ENCODE data around the gene KMO. TPM values are rescaled to one million over a fixed set of nuclear protein-coding genes. Genes with fewer than 3 reads are reported as not detected.

Gene KMO
- total RNA-seq, 1 experiment from 2014 or later, result 0.14 TPM

GRCh38 chr1:241557031-241557430 lies 24.9 kb downstream of the KMO start:
- no peaks in the 10 kb centered on the region for H3K27me3 ChIP-seq (ENCODE audit: control insufficient read depth, insufficient read depth, low read length)
- H3K4me3 ChIP-seq (ENCODE audit: insufficient read depth, low read depth, low read length), result no peak overlapping the region
- no peaks in the 10 kb centered on the region for H3K36me3 ChIP-seq (replicated peaks; ENCODE audit: control insufficient read depth, insufficient read depth, low read length)
- DNase-seq, result no peak

GRCh38 chr1:241557551-241558193 lies 25.5 kb downstream of the KMO start:
- no peaks in the 10 kb centered on the region for H3K27me3 ChIP-seq (ENCODE audit: control insufficient read depth, insufficient read depth, low read length)
- H3K36me3 ChIP-seq (replicated peaks; ENCODE audit: control insufficient read depth, insufficient read depth, low read length), result no peaks in the 10 kb centered on the region
- DNase-seq, result no peak
- H3K4me3 ChIP-seq (ENCODE audit: insufficient read depth, low read depth, low read length), result no peak overlapping the region

- Histone ChIP-seq H3K27me3 (ENCODE audit: control insufficient read depth, insufficient read depth, low read length) (no peaks in the 10 kb centered on the region), H3K4me3 (ENCODE audit: insufficient read depth, low read depth, low read length) (no peak overlapping the region), H3K36me3 (replicated peaks; ENCODE audit: control insufficient read depth, insufficient read depth, low read length) (no peaks in the 10 kb centered on the region)
- no peak for DNase-seq
Observed at GRCh38 chr1:241560146-241560848, 28.1 kb downstream of the KMO start.

GRCh38 chr1:241560849-241561187 lies 28.6 kb downstream of the KMO start:
- Histone ChIP-seq H3K4me3 (ENCODE audit: insufficient read depth, low read depth, low read length) (no peak overlapping the region), H3K27me3 (ENCODE audit: control insufficient read depth, insufficient read depth, low read length) (no peaks in the 10 kb centered on the region), H3K36me3 (replicated peaks; ENCODE audit: control insufficient read depth, insufficient read depth, low read length) (no peaks in the 10 kb centered on the region)
- no peak for DNase-seq

GRCh38 chr1:241569848-241570247 lies 37.7 kb downstream of the KMO start:
- no peaks in the 10 kb centered on the region for H3K36me3 ChIP-seq (replicated peaks; ENCODE audit: control insufficient read depth, insufficient read depth, low read length)
- no peaks in the 10 kb centered on the region for H3K27me3 ChIP-seq (ENCODE audit: control insufficient read depth, insufficient read depth, low read length)
- no peak for DNase-seq
- H3K4me3 ChIP-seq (ENCODE audit: insufficient read depth, low read depth, low read length), result no peak overlapping the region

GRCh38 chr1:241574154-241574553 lies 42.0 kb downstream of the KMO start:
- no peak for DNase-seq
- no peaks in the 10 kb centered on the region for H3K36me3 ChIP-seq (replicated peaks; ENCODE audit: control insufficient read depth, insufficient read depth, low read length)

GRCh38 chr1:241579434-241579833 lies 47.3 kb downstream of the KMO start:
- H3K36me3 ChIP-seq (replicated peaks; ENCODE audit: control insufficient read depth, insufficient read depth, low read length), result no peaks in the 10 kb centered on the region
- H3K27me3 ChIP-seq (ENCODE audit: control insufficient read depth, insufficient read depth, low read length), result no peaks in the 10 kb centered on the region
- DNase-seq, result no peak
- no peak overlapping the region for H3K4me3 ChIP-seq (ENCODE audit: insufficient read depth, low read depth, low read length)

More at GRCh38 chr1:241574154-241574553, 42.0 kb downstream of the KMO start:
- Histone ChIP-seq H3K4me3 (ENCODE audit: insufficient read depth, low read depth, low read length) (no peak overlapping the region), H3K27me3 (ENCODE audit: control insufficient read depth, insufficient read depth, low read length) (no peaks in the 10 kb centered on the region)

GRCh38 chr1:241582921-241583321 lies 50.7 kb downstream of the KMO start:
- no peak overlapping the region for H3K4me3 ChIP-seq (ENCODE audit: insufficient read depth, low read depth, low read length)
- DNase-seq, result no peak
- H3K27me3 ChIP-seq (ENCODE audit: control insufficient read depth, insufficient read depth, low read length), result no peaks in the 10 kb centered on the region
- H3K36me3 ChIP-seq (replicated peaks; ENCODE audit: control insufficient read depth, insufficient read depth, low read length), result no peaks in the 10 kb centered on the region

GRCh38 chr1:241586905-241587512 lies 54.8 kb downstream of the KMO start:
- Histone ChIP-seq H3K36me3 (replicated peaks; ENCODE audit: control insufficient read depth, insufficient read depth, low read length) (no peaks in the 10 kb centered on the region), H3K27me3 (ENCODE audit: control insufficient read depth, insufficient read depth, low read length) (no peaks in the 10 kb centered on the region), H3K4me3 (ENCODE audit: insufficient read depth, low read depth, low read length) (no peak overlapping the region)
- no peak for DNase-seq

- H3K36me3 ChIP-seq (replicated peaks; ENCODE audit: control insufficient read depth, insufficient read depth, low read length), result no peaks in the 10 kb centered on the region
- H3K27me3 ChIP-seq (ENCODE audit: control insufficient read depth, insufficient read depth, low read length), result no peaks in the 10 kb centered on the region
- H3K4me3 ChIP-seq (ENCODE audit: insufficient read depth, low read depth, low read length), result no peak overlapping the region
- DNase-seq, result no peak
Observed at GRCh38 chr1:241589521-241589920, 57.3 kb downstream of the KMO start.

- no peak for DNase-seq
- H3K27me3 ChIP-seq (ENCODE audit: control insufficient read depth, insufficient read depth, low read length), result no peaks in the 10 kb centered on the region
- H3K36me3 ChIP-seq (replicated peaks; ENCODE audit: control insufficient read depth, insufficient read depth, low read length), result no peaks in the 10 kb centered on the region
- H3K4me3 ChIP-seq (ENCODE audit: insufficient read depth, low read depth, low read length), result no peak overlapping the region
Observed at GRCh38 chr1:241590719-241591118, 58.5 kb downstream of the KMO start.

- H3K4me3 ChIP-seq (ENCODE audit: insufficient read depth, low read depth, low read length), result no peak overlapping the region
Observed at GRCh38 chr1:241591317-241591716, 59.1 kb downstream of the KMO start.

GRCh38 chr1:241591736-241592135 lies 59.6 kb downstream of the KMO start:
- H3K27me3 ChIP-seq (ENCODE audit: control insufficient read depth, insufficient read depth, low read length), result no peaks in the 10 kb centered on the region
- no peak for DNase-seq
- H3K4me3 ChIP-seq (ENCODE audit: insufficient read depth, low read depth, low read length), result no peak overlapping the region
- no peaks in the 10 kb centered on the region for H3K36me3 ChIP-seq (replicated peaks; ENCODE audit: control insufficient read depth, insufficient read depth, low read length)

More at GRCh38 chr1:241591317-241591716, 59.1 kb downstream of the KMO start:
- Histone ChIP-seq H3K27me3 (ENCODE audit: control insufficient read depth, insufficient read depth, low read length) (no peaks in the 10 kb centered on the region), H3K36me3 (replicated peaks; ENCODE audit: control insufficient read depth, insufficient read depth, low read length) (no peaks in the 10 kb centered on the region)
- DNase-seq, result no peak

GRCh38 chr1:241592273-241592958 lies 60.2 kb downstream of the KMO start:
- H3K36me3 ChIP-seq (replicated peaks; ENCODE audit: control insufficient read depth, insufficient read depth, low read length), result no peaks in the 10 kb centered on the region
- no peak for DNase-seq
- no peaks in the 10 kb centered on the region for H3K27me3 ChIP-seq (ENCODE audit: control insufficient read depth, insufficient read depth, low read length)
- H3K4me3 ChIP-seq (ENCODE audit: insufficient read depth, low read depth, low read length), result no peak overlapping the region

- no peak overlapping the region for H3K4me3 ChIP-seq (ENCODE audit: insufficient read depth, low read depth, low read length)
- no peaks in the 10 kb centered on the region for H3K27me3 ChIP-seq (ENCODE audit: control insufficient read depth, insufficient read depth, low read length)
- no peaks in the 10 kb centered on the region for H3K36me3 ChIP-seq (replicated peaks; ENCODE audit: control insufficient read depth, insufficient read depth, low read length)
- no peak for DNase-seq
Observed at GRCh38 chr1:241593186-241593585, 61.0 kb downstream of the KMO start.
